H1 (cell line): ENCODE results near the gene ZNF423. TPM values are rescaled to one million over a fixed set of nuclear protein-coding genes. Genes with fewer than 3 reads are reported as not detected.

Experiments
- CTCF ChIA-PET: fragments of 300-600 bp; sonication (Branson Sonifier 250); formaldehyde crosslinking; loops from one replicate; lab custom pipeline; 2021; ENCODE audit not compliant: partially characterized antibody; lab: Charles Lee
- POLR2A ChIA-PET: fragments of 300-600 bp; sonication (Branson Sonifier 250); formaldehyde crosslinking; loops from one replicate; lab custom pipeline; 2021; ENCODE audit warnings: inconsistent platforms; ENCODE audit not compliant: partially characterized antibody; lab: Charles Lee
- DNase-seq, 2 experiments: peaks; one replicate each; pipeline versions ENCODE4 v3.0.0 to v3.0.0-alpha.2; 2010 to 2022; ENCODE audit warnings: low spot score in 2 of 2, low read depth in 1 of 2, mixed read lengths in 1 of 2
- FAIRE-seq: peaks from 2 replicates; lab custom pipeline; 2011; peaks lifted over from hg19 to GRCh38; lab: Jason Lieb, UNC
- H2AFZ ChIP-seq: 2 replicates; pipeline ENCODE4 v1.8.1; 2012; ENCODE audit warnings: low read length, inconsistent platforms
- H2AK5ac ChIP-seq: 2 replicates; pipeline ENCODE4 v1.6.1; 2013; ENCODE audit warnings: low read depth, low read length
- H2BK120ac ChIP-seq: replicated peaks from 2 replicates; pipeline ENCODE3; 2013; ENCODE audit warnings: low read depth, low read length, inconsistent platforms
- H2BK12ac ChIP-seq: 2 replicates; pipeline ENCODE4 v1.6.1; 2013; ENCODE audit warnings: low read depth, low read length
- H2BK15ac ChIP-seq: 2 replicates; pipeline ENCODE4 v1.6.1; 2013; ENCODE audit warnings: low read length
- H2BK20ac ChIP-seq: 2 replicates; pipeline ENCODE4 v1.6.1; 2013; ENCODE audit warnings: low read length
- H2BK5ac ChIP-seq: 2 replicates; pipeline ENCODE4 v1.6.1; 2013; ENCODE audit warnings: low read depth, low read length
- H3K14ac ChIP-seq: 2 replicates; pipeline ENCODE4 v1.6.1; 2013; ENCODE audit warnings: inconsistent platforms; ENCODE audit not compliant: insufficient read length
- H3K18ac ChIP-seq: 2 replicates; pipeline ENCODE4 v1.6.1; 2013; ENCODE audit warnings: low read length; ENCODE audit errors: extremely low read depth
- H3K23ac ChIP-seq: 2 replicates; pipeline ENCODE4 v1.6.1; 2013; ENCODE audit warnings: inconsistent platforms; ENCODE audit not compliant: insufficient read length
- H3K23me2 ChIP-seq: 2 replicates; pipeline ENCODE4 v1.6.1; 2013; ENCODE audit warnings: low read depth, low read length
- H3K27ac ChIP-seq: 2 replicates; pipeline ENCODE4 v1.6.1; 2011; ENCODE audit warnings: low read depth, low read length, inconsistent platforms
- H3K27me3 ChIP-seq, 4 experiments: replicated peaks in 1 of 4; 1 replicate in 1 of 4; 2 replicates in 3 of 4; pipeline versions ENCODE4 v1.6.1 to v1.8.1; 2011 to 2013; ENCODE audit warnings: low read length in 3 of 4, mild to moderate bottlenecking in 3 of 4, inconsistent platforms in 2 of 4, mixed read lengths in 2 of 4, moderate library complexity in 1 of 4; ENCODE audit not compliant: control insufficient read depth in 3 of 4, insufficient read depth in 3 of 4; ENCODE audit errors: extremely low read depth in 1 of 4
- H3K36me3 ChIP-seq, 4 experiments: 2 replicates each; pipeline versions ENCODE4 v1.6.1 to v1.8.1; 2011 to 2013; ENCODE audit warnings: mild to moderate bottlenecking in 4 of 4, low read length in 3 of 4, moderate library complexity in 2 of 4, control low read depth in 1 of 4, inconsistent platforms in 1 of 4; ENCODE audit not compliant: insufficient read depth in 4 of 4, control insufficient read depth in 2 of 4
- H3K4ac ChIP-seq: replicated peaks from 2 replicates; pipeline ENCODE3; 2013; ENCODE audit warnings: low read length, low read depth, mixed read lengths, inconsistent platforms; ENCODE audit not compliant: insufficient read length
- H3K4me1 ChIP-seq, 4 experiments: replicated peaks in 1 of 4; 1 replicate in 1 of 4; 2 replicates in 3 of 4; pipeline versions ENCODE4 v1.6.1 to v1.8.1; 2011 to 2013; ENCODE audit warnings: low read length in 3 of 4, inconsistent platforms in 2 of 4, mixed read lengths in 1 of 4; ENCODE audit not compliant: insufficient read depth in 4 of 4, control insufficient read depth in 3 of 4
- H3K4me2 ChIP-seq, 2 experiments: 2 replicates each; pipeline versions ENCODE4 v1.6.1 to v1.8.1; 2011 to 2013; ENCODE audit warnings: low read depth in 2 of 2, low read length in 2 of 2, control low read depth in 1 of 2, inconsistent platforms in 1 of 2, mild to moderate bottlenecking in 1 of 2; ENCODE audit not compliant: insufficient read depth in 1 of 2
- H3K4me3 ChIP-seq, 4 experiments: fragments of 200-600, 300-600 bp in 1 of 4; sonication (generic), shearing (Covaris generic), sonication (Bioruptor Twin) in 1 of 4; 2 replicates each; pipeline versions ENCODE4 v1.5.1 to v1.8.1; 2011 to 2016; ENCODE audit warnings: low read length in 4 of 4, low read depth in 3 of 4, control low read depth in 2 of 4, inconsistent platforms in 2 of 4, mild to moderate bottlenecking in 2 of 4, mixed read lengths in 1 of 4, moderate library complexity in 1 of 4; ENCODE audit not compliant: insufficient read depth in 2 of 4; ENCODE audit errors: extremely low read depth in 1 of 4
- H3K56ac ChIP-seq: replicated peaks from 2 replicates; pipeline ENCODE3; 2013; ENCODE audit warnings: low read depth, mild to moderate bottlenecking, mixed read lengths, low read length, inconsistent platforms; ENCODE audit not compliant: insufficient read length
- H3K79me1 ChIP-seq: 2 replicates; pipeline ENCODE4 v1.6.1; 2013; ENCODE audit warnings: low read depth, low read length, control low read depth
- H3K79me2 ChIP-seq, 2 experiments: 2 replicates each; pipeline versions ENCODE4 v1.6.1 to v1.8.1; 2012 to 2013; ENCODE audit warnings: low read length in 2 of 2, mild to moderate bottlenecking in 2 of 2, inconsistent platforms in 1 of 2; ENCODE audit not compliant: insufficient read depth in 2 of 2, control insufficient read depth in 1 of 2
- H3K9ac ChIP-seq, 4 experiments: replicated peaks in 1 of 4; 1 replicate in 1 of 4; 2 replicates in 3 of 4; pipeline versions ENCODE4 v1.6.1 to v1.8.1; 2011 to 2013; ENCODE audit warnings: low read depth in 3 of 4, low read length in 3 of 4, control low read depth in 2 of 4, mild to moderate bottlenecking in 2 of 4, moderate library complexity in 2 of 4, inconsistent platforms in 1 of 4; ENCODE audit errors: extremely low read depth in 1 of 4
- H3K9me3 ChIP-seq, 2 experiments: 2 replicates each; pipeline versions ENCODE4 v1.6.1 to v1.8.1; 2012 to 2013; ENCODE audit warnings: mild to moderate bottlenecking in 2 of 2, moderate library complexity in 2 of 2, control low read depth in 1 of 2, inconsistent platforms in 1 of 2, low read depth in 1 of 2, low read length in 1 of 2, mixed read lengths in 1 of 2; ENCODE audit not compliant: insufficient read depth in 2 of 2
- H4K20me1 ChIP-seq, 2 experiments: replicated peaks in 1 of 2; 2 replicates each; pipeline versions ENCODE3 to v1.8.1; 2011 to 2013; ENCODE audit warnings: inconsistent platforms in 2 of 2, low read length in 2 of 2, mild to moderate bottlenecking in 1 of 2; ENCODE audit not compliant: insufficient read depth in 2 of 2, control insufficient read depth in 1 of 2
- H4K5ac ChIP-seq: 2 replicates; pipeline ENCODE4 v1.6.1; 2013; ENCODE audit warnings: low read length, low read depth, mixed read lengths, inconsistent platforms; ENCODE audit not compliant: insufficient read length
- H4K8ac ChIP-seq: 2 replicates; pipeline ENCODE4 v1.8.0; 2013; ENCODE audit warnings: mild to moderate bottlenecking, moderate library complexity, low read length, inconsistent platforms; ENCODE audit not compliant: insufficient read depth; ENCODE audit errors: extremely low read depth
- H4K91ac ChIP-seq: replicated peaks from 2 replicates; pipeline ENCODE3; 2013; ENCODE audit warnings: low read length, mixed read lengths, inconsistent platforms; ENCODE audit not compliant: insufficient read length
- BRCA1 ChIP-seq: IDR thresholded peaks from 2 replicates; pipeline ENCODE4 v1.6.1; 2012; ENCODE audit warnings: low read depth, low read length, improper control_type of control experiment
- CHD2 ChIP-seq: IDR thresholded peaks from 2 replicates; pipeline ENCODE4 v1.6.1; 2012; ENCODE audit warnings: low read length, improper control_type of control experiment
- CREB1 ChIP-seq: IDR thresholded peaks from 2 replicates; pipeline ENCODE4 v1.6.1; 2012; ENCODE audit warnings: inconsistent platforms
- CTCF ChIP-seq, 3 experiments: IDR thresholded peaks; 1 replicate in 2 of 3; 2 replicates in 1 of 3; pipeline versions ENCODE4 v1.5.1 to v1.6.1; 2011; ENCODE audit warnings: low read length in 3 of 3, mild to moderate bottlenecking in 3 of 3, inconsistent platforms in 2 of 3, low read depth in 1 of 3, moderate library complexity in 1 of 3; ENCODE audit not compliant: insufficient read depth in 1 of 3; ENCODE audit errors: control extremely low read depth in 1 of 3
- HDAC2 ChIP-seq, 2 experiments: fragments of 300-600 bp in 1 of 2; sonication (generic) in 1 of 2; IDR thresholded peaks; 2 replicates each; pipeline ENCODE4 v1.6.1; 2011 to 2012; ENCODE audit warnings: low read depth in 2 of 2, low read length in 2 of 2, mild to moderate bottlenecking in 2 of 2, moderate library complexity in 2 of 2, borderline replicate concordance in 1 of 2, inconsistent platforms in 1 of 2
- KDM5A ChIP-seq: fragments of 200-600 bp; IDR thresholded peaks from 2 replicates; pipeline ENCODE4 v1.7.1; 2012; ENCODE audit warnings: mild to moderate bottlenecking, low read length, inconsistent platforms, mixed read lengths
- POLR2A ChIP-seq, 2 experiments: IDR thresholded peaks; 1 replicate in 1 of 2; 2 replicates in 1 of 2; pipeline ENCODE4 v1.6.1; 2011; ENCODE audit warnings: low read depth in 2 of 2, low read length in 2 of 2, mild to moderate bottlenecking in 2 of 2; ENCODE audit errors: control extremely low read depth in 1 of 2
- POLR2AphosphoS5 ChIP-seq: IDR thresholded peaks from 2 replicates; pipeline ENCODE4 v1.6.1; 2011; ENCODE audit warnings: low read depth, low read length
- RNF2 ChIP-seq: fragments of 200-900, 300-1000 bp; sonication (generic); IDR thresholded peaks from 2 replicates; pipeline ENCODE4 v1.7.1; 2016; ENCODE audit warnings: borderline replicate concordance, low read depth, mild to moderate bottlenecking, antibody characterized with exemption, low read length; ENCODE audit not compliant: poor library complexity, severe bottlenecking; ENCODE audit errors: missing control alignments
- SP4 ChIP-seq: IDR thresholded peaks from 2 replicates; pipeline ENCODE4 v1.6.1; 2012; ENCODE audit warnings: low read length, inconsistent platforms
- TCF12 ChIP-seq: IDR thresholded peaks from 2 replicates; pipeline ENCODE4 v1.6.1; 2011; ENCODE audit warnings: low read depth, mild to moderate bottlenecking, low read length
- ZNF274 ChIP-seq: IDR thresholded peaks from 2 replicates; pipeline ENCODE4 v1.7.0; 2012; ENCODE audit warnings: low read length, borderline replicate concordance; ENCODE audit errors: extremely low read depth
- WGBS, 2 experiments: shearing (Covaris generic) in 1 of 2; methylation state at CpG; one replicate each; pipeline versions ENCODE4 v1.1.6 to v1.1.7; 2013 to 2015; ENCODE audit warnings: low lambda C conversion rate in 2 of 2, mixed read lengths in 2 of 2, inconsistent platforms in 1 of 2, low coverage in 1 of 2, missing lambda C conversion rate in 1 of 2; ENCODE audit not compliant: insufficient replicate concordance in 2 of 2, insufficient coverage in 1 of 2, insufficient read length in 1 of 2; ENCODE audit errors: extremely low coverage in 1 of 2, missing lambda C conversion rate in 1 of 2; 5-methylcytosine and 5-hydroxymethylcytosine counted together
- polyA plus RNA-seq, 7 experiments: library from polyadenylated mRNA; depleted of rRNA in 3 of 7; stranded (reverse) in 5 of 7; unstranded in 2 of 7; fragments of >200 nt in 5 of 7; fragments of 200-250 nt in 2 of 7; gene quantifications; 1 replicate in 5 of 7; 2 replicates in 1 of 7; 4 replicates in 1 of 7; pipeline versions ENCODE4 v1.2.1 to v1.2.3, GENCODE V29; 2011 to 2013; ENCODE audit warnings: missing spikeins in 2 of 7, mixed read lengths in 2 of 7
- total RNA-seq: library from RNA; stranded (reverse); fragmentation: NEBNext Ultra II Directional; extraction: Animal tissue kit (Norgen Biotek cat#: 25700); gene quantifications from 2 replicates; pipeline ENCODE4 v1.2.1, GENCODE V29; 2021

The ZNF423 gene
- total and polyA plus RNA-seq, 2 of the 8 experiments (the other 6 are each of a cell fraction or from before 2014, with no cell fraction given), result 38.2 to 52.3 TPM

- Histone ChIP-seq H3K79me2 (peaks cover 0 to 8% of the 10 kb centered on the region in 2 experiments; a peak in 1 of 4 replicates), H4K20me1 (no peaks in the 10 kb centered on the region), H3K9me3 (no peaks in the 10 kb centered on the region), H4K91ac (no peak overlapping the region), H3K23ac (no peak overlapping the region), H2BK120ac (no peak overlapping the region), H4K8ac (no peak overlapping the region; the same call in 1 of the 2 replicates), H2BK20ac (no peak overlapping the region), H2BK5ac (no peak overlapping the region), H3K27ac (no peak overlapping the region), H2AK5ac (no peak overlapping the region), H3K18ac (no peak overlapping the region), H2BK12ac (no peak overlapping the region), H3K4me2 (no peak overlapping the region), H3K4me1 (peaks cover 9 to 18% (median 11%) of the 10 kb centered on the region in 4 experiments), H3K14ac (no peak overlapping the region), H3K36me3 (no peaks in the 10 kb centered on the region), H3K79me1 (peaks cover 3% of the 10 kb centered on the region; the same call in 1 of the 2 replicates), H2AFZ (no peak overlapping the region), H3K27me3 (no peaks in the 10 kb centered on the region), H3K56ac (no peak overlapping the region), H3K4me3 (no peak overlapping the region), H4K5ac (no peak overlapping the region), H2BK15ac (no peak overlapping the region), H3K4ac (no peak overlapping the region), H3K9ac (no peak overlapping the region), H3K23me2 (no peaks in the 10 kb centered on the region; the same call in 1 of the 2 replicates)
- ChIA-PET POLR2A (no interaction called here), CTCF (interaction anchor here (0.7 to 2.1 kb wide), 4 partner anchors 8 to 422 kb away, joined by 3 to 10 read pairs (median 5); no protein-coding TSS in a partner anchor)
- FAIRE-seq (no peak), DNase-seq (peak in 1 of 2 experiments; percentile 41)
- WGBS, 2 experiments, result 87% methylated on average over 23 of the region's 23 CpGs; no CpG with 5 or more reads in 1 of the 2 experiments
- no peak for TF ChIP-seq POLR2A (IDR thresholded peaks at IDR 0.05; ENCODE audit: control extremely low read depth in 1 of 2, low read depth in 2 of 2, low read length in 2 of 2)
- no peak for TF ChIP-seq ZNF274
- no peak for TF ChIP-seq SP4
- no peak for TF ChIP-seq RNF2
- no peak for TF ChIP-seq KDM5A
- no peak for TF ChIP-seq CTCF (IDR thresholded peaks at IDR 0.05; ENCODE audit: control extremely low read depth in 1 of 3, insufficient read depth in 1 of 3, low read depth in 1 of 3, low read length in 3 of 3)
- TF ChIP-seq BRCA1, result no peak
- no peak for TF ChIP-seq CHD2
- TF ChIP-seq CREB1, result no peak
- no peak for TF ChIP-seq HDAC2 (IDR thresholded peaks at IDR 0.05; ENCODE audit: borderline replicate concordance in 1 of 2, low read depth in 2 of 2, low read length in 2 of 2)
- no peak for TF ChIP-seq POLR2AphosphoS5
- TF ChIP-seq TCF12, result no peak
Measured at GRCh38 chr16:49600536-49600935, 255.4 kb downstream of the ZNF423 start.
